Astrocyte of the spinal cord (primary cell): Measurements from ENCODE around the gene CFAP206.
A peak's percentile ranks its signal among the peaks of the same experiment; 100 is the strongest.

Source experiments
- DNase-seq: peaks from one replicate; pipeline ENCODE4 v3.0.0; 2011; ENCODE audit warnings: low read depth, low spot score
- H3K4me3 ChIP-seq: 2 replicates; pipeline ENCODE4 v1.5.1; 2011; ENCODE audit warnings: low read depth, mild to moderate bottlenecking, low read length, moderate library complexity
- CTCF ChIP-seq: IDR thresholded peaks from 2 replicates; pipeline ENCODE4 v1.5.1; 2012; ENCODE audit warnings: low read depth, mild to moderate bottlenecking, low read length, inconsistent platforms
- in situ Hi-C: cut with HindIII; loops from 2 replicates; pipeline ENCODE4 v1.10.0; 2017; ENCODE audit warnings: low sequenced_read_pairs

CFAP206 gene

DNA sequence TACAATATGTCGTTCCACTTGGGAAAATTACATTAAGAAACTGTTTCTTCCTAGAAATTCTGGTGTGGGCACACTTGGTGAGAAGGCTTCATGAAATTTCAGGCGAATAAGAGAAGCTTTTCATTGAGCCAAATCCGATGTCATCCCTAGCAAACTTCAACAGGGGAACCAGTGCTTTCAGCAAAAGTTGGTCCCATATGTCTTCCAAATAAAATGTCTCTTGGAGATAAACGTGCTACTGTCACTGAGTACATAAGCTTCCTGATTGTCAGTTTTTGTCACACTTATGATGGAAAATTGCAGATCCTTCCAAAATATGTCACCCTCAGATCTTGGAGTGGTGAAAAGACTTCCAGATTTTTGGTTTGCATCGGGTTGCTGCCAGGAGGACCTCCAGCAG is 33.9 kb downstream of the CFAP206 start:
- TF ChIP-seq CTCF, result no peak
- no peak overlapping the region for H3K4me3 ChIP-seq
- no peak for DNase-seq
- in situ Hi-C loops, result no loop called here

DNA sequence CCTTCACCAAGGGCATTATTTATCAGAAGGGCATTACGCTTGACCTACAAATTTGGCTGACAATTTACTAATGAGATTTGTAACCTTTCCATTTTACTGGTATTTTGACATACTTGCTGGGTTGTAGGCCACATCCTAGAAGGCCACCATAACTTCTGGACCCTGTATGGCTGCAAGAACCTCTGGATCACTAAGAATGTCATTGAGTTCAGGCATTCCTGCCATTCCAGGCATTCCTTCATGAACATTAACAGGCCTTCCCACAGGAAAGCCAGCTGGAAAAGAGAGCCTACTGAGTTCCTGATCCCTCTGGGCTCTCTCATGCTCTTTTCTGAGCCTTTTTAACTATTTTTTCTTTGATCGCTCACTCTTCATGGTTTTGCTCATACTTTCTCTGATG is 36.6 kb downstream of the CFAP206 start:
- in situ Hi-C loops, result no loop called here
- no peak overlapping the region for H3K4me3 ChIP-seq
- no peak for DNase-seq
- no peak for TF ChIP-seq CTCF

GRCh38 chr6:87465051-87465450 is 57.3 kb downstream of the CFAP206 start:
- no peak overlapping the region for H3K4me3 ChIP-seq
- no peak for TF ChIP-seq CTCF
- in situ Hi-C loops, result no loop called here
- DNase-seq, result no peak

DNA sequence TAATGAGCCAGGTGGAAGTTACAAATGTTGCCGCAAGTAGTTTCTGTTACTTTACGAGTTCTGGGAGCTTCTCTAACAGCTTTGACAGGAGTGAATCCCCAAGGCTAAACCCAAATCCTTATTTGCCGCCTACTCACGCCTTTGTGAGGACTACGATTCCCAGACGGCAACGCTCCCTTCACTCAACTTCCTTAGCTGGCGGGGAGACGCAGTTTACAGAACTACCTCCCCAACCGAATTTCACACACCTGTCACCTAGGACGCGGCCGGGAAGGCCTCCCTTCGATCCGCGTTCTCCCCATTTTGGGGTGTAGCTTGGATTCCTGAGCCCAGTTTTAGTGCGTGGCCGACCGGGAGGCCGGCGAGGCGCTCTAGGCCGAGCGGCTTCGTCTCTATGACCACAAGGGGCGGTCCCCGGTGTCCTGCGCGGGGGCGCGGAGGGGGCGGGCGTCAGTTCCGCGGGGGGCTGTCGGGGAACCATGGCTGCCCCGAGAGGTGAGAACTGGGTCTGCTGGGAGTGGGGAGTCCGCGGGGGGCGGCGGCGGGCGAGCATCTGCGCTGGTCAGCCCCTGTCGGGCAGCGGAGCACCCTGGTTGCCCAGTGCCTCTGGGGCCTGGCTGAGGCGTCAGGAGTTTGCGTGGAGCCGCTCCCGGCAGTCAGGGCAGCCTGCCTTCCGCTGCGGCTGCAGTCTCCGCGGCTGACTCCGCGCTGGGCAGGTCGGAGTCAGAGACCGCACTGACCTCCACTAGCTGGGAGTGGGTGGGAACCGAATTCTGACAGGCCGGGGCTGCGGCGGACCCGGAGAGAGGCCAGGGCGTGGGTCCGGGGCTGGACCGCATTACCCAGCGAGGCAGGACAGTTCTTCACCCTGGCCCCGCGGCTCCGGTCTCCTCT is 65.0 kb downstream of the CFAP206 start, which contains the start of gene SLC35A1:
SLC35A1 (plus strand) TSS at position 450 of the 894 bp plus-strand sequence; CDS start at position 480, 30 bp downstream.
- TF ChIP-seq CTCF, result no peak
- in situ Hi-C loops, result no loop called here
- peak; percentile 89 for DNase-seq
- H3K4me3 ChIP-seq, result peak within 1 kb of the TSS; percentile 88

GRCh38 chr6:87473419-87473903 is 65.7 kb downstream of the CFAP206 start:
- peak; percentile 29 for DNase-seq
- in situ Hi-C loops, result no loop called here
- peak overlapping the region; percentile 88 for H3K4me3 ChIP-seq
- TF ChIP-seq CTCF, result peak; percentile 4

GRCh38 chr6:87481931-87482330 is 74.2 kb downstream of the CFAP206 start:
- in situ Hi-C loops, result no loop called here

More at GRCh38 chr6:87481931-87482330, 74.2 kb downstream of the CFAP206 start:
- H3K4me3 ChIP-seq, result no peak overlapping the region
- no peak for TF ChIP-seq CTCF
- DNase-seq, result no peak
